Stimulated activated CD4-positive, alpha-beta T cell treated with anti-CD3 and anti-CD28 coated beads, Interleukin-15, amount 100 ng/mL, for 1 hour (primary cell): Measurements from ENCODE around the gene C12orf57.

Experiments
- DNase-seq, 2 donors: peaks; one replicate each; pipeline ENCODE4 v3.0.0-alpha.2; 2020; ENCODE audit warnings: low read depth in 1 of 2, low spot score in 1 of 2

The C12orf57 gene

DNA sequence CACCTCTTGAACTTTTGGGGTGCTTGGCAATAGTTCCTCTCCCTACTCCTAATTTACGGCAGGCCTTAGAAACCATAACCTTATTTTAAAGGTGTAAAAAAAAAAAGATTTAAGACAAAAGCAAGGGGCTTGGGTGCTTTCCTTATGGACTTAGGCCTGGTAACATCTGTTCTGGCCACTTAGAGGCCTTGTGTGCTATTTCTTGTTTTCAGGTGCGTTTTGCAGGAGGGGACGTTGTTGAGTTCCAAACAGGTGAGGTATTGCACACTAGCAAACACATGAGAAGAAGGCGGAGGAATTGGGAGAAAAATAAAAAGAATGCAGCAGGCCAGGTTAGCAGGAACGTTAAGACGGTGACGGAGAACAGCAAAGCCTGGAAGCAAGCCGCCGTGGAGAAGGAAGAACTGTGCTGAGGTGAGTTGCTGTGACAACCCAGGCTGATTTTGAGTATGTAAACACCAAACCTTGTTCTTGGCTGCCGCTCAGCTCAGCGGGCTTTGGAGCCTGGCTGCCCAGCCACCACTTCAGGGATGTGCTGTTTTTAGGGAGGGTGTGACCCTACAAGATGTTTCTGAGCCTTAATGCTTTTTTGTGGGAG, 44.2 kb downstream of the C12orf57 start:
- DNase-seq: no peak
